KOPT-K1 (cell line): ENCODE measurements around the gene CPTP.

Experiments used
- H3K27ac ChIP-seq: fragments of 200-600 bp; sonication (generic); 2 replicates; pipeline ENCODE4 v1.5.1; 2016; ENCODE audit warnings: antibody characterized with exemption, mild to moderate bottlenecking, low read depth, low read length; ENCODE audit not compliant: poor library complexity, severe bottlenecking
- H3K36me3 ChIP-seq: fragments of 200-600 bp; sonication (generic); 2 replicates; pipeline ENCODE4 v1.5.1; 2017; ENCODE audit warnings: antibody characterized with exemption, mild to moderate bottlenecking, low read length, moderate library complexity; ENCODE audit not compliant: insufficient read depth
- H3K9me3 ChIP-seq: fragments of 200-600 bp; sonication (generic); 2 replicates; pipeline ENCODE4 v1.5.1; 2017; ENCODE audit warnings: antibody characterized with exemption, low read length, mild to moderate bottlenecking; ENCODE audit not compliant: insufficient read depth, poor library complexity, severe bottlenecking

CPTP gene

DNA sequence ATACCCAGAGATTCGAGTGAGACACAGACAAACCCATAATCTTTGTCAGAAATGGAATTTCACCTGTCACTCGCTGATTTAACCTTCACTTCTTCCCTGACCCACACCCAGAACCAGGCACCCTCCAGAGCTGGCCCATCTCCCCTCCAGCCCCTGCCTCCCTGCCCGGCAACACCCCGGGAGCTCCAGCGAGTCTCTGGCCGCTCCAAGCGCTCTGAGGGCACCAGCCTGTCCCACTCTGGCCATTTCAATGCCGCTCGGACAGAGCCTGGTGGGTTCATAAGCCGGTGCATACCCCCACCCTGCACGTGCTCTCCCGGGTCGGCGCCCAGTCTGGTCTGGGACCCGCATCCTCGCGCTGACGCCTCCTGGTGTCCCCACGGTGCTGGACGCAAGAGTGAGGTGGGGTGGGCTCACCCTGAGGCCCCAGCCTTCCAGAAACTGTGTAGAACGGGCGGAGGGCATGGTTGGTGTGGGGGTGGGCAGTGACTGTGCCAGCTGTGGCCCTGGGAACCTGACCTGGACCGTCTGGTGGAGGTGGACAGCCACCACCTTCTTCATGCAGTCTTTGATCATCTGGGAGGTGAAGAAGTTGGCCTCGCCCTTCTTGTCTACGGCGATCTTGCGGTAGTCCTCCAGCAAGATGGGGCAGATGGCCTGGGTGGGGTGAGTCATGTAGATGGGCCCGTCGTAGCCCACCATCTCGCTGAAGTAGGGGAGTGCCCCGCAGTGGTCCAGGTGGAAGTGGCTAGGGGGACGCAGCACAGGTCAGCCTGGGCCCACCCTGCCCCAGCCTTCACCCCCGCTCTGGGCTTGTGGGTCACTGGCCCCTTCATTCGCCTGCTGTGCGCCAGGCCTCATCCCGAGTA lies 5.6 kb upstream of the CPTP start:
- Histone ChIP-seq H3K9me3 (no peaks in the 10 kb centered on the region), H3K36me3 (peaks cover 73% of the 10 kb centered on the region), H3K27ac (no peak overlapping the region)

DNA sequence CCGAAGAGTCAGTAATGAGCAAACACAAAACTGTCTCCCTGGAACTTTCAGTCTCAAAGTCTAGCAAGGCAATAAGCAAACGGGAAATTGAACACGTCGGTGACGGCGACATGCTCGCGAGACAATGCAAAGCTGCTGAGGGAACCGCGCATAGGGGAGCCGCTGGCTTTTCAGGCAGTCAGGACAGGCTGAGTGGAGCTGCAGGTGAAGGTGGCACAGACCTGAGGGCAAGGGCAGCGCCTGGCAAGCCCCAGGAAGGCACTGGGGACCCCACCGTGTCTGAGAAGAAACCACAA lies 5.0 kb upstream of the CPTP start:
- Histone ChIP-seq H3K9me3 (no peaks in the 10 kb centered on the region), H3K27ac (no peak overlapping the region), H3K36me3 (peaks cover 68% of the 10 kb centered on the region)

DNA sequence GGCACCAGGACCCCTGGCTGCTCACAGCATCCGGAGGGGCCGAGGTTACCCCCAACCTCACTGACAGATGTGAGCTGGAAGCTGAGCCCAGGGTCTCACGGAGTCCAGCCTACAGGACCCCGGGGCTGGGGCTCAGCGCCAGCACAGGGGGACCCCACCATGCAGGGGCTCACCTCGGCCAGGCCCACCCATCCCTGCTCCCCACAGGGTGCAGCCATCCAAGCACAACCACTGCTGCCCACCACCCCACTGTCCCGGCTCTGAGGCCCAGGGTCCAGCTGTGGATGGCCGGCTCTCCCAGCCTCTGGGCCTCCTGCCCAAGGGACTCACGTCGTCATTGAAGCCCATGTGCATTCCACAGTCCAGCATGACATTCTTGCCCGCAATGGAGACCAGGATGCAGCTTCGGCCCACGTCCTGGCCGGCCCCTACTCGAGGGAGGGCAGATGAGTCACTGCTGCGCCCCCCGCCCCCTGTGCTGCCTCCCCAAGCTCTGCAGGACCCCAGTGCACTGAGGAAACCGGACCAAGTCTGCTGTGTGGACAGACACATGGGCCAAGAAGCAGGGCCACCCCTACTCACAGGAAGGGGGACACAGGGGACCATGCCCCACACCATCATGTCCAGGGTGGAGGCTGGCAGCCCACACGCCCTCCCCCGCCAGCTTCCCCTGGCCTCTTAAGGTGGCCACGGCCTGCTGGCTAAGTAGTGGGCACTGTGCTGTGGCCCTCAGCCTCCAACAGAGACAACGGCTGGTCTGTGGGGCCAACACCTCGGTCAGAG lies 3.7 kb upstream of the CPTP start:
- no peak overlapping the region for H3K27ac ChIP-seq
- peaks cover 58% of the 10 kb centered on the region for H3K36me3 ChIP-seq
- H3K9me3 ChIP-seq, result no peaks in the 10 kb centered on the region

DNA sequence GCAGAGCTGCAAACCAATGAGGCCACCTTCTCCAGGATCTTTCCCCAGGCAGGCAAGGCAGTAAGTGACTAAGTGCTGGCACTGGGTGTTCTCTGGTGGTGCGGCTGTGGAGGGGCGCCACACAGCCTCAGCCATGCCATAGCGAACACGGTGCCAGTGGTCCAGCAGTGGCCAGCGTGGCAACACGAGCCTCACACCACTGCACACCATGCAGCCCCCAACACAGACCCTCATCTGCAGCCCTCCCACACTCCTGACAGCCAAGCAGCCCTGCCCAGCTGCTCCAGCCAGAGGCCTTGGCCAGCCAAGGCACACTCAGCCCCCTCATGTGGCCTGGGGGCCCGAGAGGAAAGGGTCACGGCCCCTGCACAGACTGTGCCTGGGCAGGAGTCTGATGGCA lies 3.1 kb upstream of the CPTP start:
- Histone ChIP-seq H3K9me3 (no peaks in the 10 kb centered on the region), H3K27ac (no peak overlapping the region), H3K36me3 (peaks cover 52% of the 10 kb centered on the region)

DNA sequence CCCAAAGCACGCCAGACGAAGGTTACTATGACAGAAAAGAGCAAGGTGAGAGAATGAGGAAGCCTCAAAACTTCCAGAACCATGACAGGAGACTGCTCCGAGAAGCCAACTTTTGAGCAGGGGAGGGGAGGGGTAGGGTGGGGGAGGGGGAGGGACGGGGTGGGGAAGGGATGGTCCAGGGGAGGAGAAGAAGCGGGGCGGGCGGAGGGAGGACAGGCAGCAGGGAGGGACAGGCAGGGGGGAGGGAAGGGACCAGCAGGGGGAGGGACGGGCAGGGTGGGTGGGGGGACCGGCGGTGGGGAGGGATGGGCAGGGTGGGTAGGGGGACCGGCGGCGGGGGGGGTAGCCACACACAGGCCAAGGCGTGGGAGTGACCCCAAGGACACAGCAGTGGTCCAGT lies 2.2 kb upstream of the CPTP start:
- peaks cover 45% of the 10 kb centered on the region for H3K36me3 ChIP-seq
- H3K27ac ChIP-seq, result no peak overlapping the region
- H3K9me3 ChIP-seq, result no peaks in the 10 kb centered on the region

DNA sequence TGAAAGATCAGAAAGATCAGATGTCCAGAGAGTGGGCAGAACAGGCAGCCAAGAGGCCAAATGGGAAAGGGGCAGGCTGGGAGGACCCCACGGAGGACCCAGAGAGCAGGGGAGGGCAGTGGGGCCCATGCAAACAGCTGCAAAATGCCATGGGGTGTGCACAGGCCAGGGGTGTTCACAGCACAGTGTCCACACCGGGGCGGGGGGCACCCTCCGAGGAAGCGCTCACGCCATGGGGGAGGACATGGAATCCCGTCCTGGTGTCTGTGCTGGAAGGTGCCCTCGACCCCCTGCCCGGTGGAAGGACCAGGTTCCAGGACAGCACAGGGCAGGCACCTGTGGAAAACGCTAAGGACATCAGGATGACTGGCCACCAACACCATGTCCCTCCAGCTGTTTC lies 1.6 kb upstream of the CPTP start:
- no peaks in the 10 kb centered on the region for H3K9me3 ChIP-seq
- peaks cover 40% of the 10 kb centered on the region for H3K36me3 ChIP-seq
- H3K27ac ChIP-seq, result no peak overlapping the region

DNA sequence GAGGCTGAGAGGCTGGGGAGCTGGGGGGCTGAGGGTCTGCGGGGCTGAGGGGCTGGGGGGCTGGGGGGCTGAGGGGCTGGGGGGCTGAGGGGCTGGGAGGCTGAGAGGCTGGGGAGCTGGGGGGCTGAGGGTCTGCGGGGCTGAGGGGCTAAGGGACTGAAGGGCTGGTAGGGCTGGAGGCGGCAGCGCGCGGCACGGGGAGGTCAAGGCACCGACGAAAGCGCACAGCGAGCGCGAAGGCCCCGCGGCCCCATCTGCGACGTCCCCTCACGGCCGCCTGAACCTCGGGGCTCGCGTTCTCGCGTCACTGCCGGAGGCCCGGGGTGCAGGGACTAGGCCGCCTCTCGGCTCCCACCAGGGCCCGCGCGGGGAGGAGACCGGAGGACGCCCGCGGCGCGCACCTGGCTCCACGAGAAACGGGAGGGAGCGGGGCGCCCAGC lies 498 bp upstream of the CPTP start:
- H3K36me3 ChIP-seq, result peaks cover 28% of the 10 kb centered on the region

DNA sequence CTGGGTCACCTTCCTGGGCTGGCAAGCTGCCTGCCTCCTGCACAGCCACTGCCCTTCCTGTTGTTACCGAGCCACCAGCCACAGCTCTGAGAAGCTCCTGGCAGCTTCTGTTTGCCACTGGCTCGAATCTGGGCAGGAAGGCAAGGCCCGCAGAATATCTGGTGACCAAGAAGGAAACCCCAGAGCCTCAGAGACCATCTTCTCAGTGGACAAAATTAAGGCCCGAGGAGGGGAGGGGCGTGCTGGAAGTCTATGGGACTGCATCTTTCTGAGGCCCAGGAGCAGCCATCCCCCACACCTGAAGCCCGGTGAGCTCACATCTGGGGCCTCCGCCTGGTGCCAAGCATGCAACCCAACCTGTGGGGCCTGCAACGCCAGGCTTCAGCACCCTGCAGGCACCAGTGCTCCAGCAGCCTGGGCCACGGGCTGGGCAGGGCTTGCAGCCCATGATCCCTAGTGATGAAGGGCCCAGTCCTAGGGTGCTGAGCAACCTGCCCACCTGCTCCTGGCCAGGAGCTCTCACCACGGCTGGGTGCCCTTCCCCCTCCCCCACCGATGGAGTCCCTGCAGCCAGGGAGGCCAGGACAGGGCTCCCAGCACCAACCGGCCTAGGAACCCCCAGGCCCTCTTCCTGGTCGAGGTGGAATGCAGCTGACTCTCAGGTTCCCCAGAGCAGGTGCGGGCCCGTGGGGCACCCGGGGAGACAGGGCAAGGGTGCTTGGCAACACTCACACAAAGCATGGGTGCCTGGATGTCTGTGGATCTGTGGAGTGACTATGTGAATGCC lies 879 bp downstream of the CPTP start:
- Histone ChIP-seq H3K9me3 (peaks cover 4% of the 10 kb centered on the region), H3K36me3 (peaks cover 14% of the 10 kb centered on the region), H3K27ac (peak overlapping the region; percentile 74)

More for the DNA sequence above, 498 bp upstream of the CPTP start:
- Histone ChIP-seq H3K9me3 (no peaks in the 10 kb centered on the region), H3K27ac (peak overlapping the region; percentile 74)

DNA sequence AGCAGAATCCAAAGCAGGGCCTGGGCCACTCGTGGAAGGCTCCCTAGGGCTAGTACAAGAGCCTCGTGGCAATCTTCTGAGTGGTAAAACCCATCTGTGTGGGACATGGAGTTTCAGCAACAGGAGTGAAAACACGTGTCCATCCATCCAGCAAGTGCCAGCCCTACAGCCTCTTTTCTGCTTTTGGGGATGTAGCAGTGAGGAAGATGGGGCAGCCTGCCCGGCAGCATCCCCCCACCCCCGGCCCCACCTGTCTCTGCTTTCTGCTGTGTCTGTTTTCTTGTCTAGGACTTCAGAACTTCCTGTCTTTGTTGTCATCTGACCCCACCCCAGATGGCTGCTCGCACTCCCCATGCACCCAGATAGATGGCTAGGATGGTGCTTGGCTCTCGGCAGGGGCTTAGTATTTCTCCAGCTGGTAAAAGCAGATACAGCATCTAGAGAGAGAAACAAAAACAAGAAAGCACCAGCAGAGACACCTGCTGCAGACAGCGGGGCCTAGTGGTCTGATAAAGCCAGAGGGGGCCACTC lies 1.5 kb downstream of the CPTP start:
- H3K27ac ChIP-seq, result peak overlapping the region; percentile 74
- peaks cover 4% of the 10 kb centered on the region for H3K9me3 ChIP-seq
- peaks cover 8% of the 10 kb centered on the region for H3K36me3 ChIP-seq

DNA sequence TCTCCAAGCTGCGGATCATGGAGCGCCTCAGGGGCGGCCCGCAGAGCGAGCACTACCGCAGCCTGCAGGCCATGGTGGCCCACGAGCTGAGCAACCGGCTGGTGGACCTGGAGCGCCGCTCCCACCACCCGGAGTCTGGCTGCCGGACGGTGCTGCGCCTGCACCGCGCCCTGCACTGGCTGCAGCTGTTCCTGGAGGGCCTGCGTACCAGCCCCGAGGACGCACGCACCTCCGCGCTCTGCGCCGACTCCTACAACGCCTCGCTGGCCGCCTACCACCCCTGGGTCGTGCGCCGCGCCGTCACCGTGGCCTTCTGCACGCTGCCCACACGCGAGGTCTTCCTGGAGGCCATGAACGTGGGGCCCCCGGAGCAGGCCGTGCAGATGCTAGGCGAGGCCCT lies 2.7 kb downstream of the CPTP start:
- Histone ChIP-seq H3K36me3 (no peaks in the 10 kb centered on the region; the same call in 1 of the 2 replicates), H3K27ac (no peak overlapping the region), H3K9me3 (peaks cover 4% of the 10 kb centered on the region)

DNA sequence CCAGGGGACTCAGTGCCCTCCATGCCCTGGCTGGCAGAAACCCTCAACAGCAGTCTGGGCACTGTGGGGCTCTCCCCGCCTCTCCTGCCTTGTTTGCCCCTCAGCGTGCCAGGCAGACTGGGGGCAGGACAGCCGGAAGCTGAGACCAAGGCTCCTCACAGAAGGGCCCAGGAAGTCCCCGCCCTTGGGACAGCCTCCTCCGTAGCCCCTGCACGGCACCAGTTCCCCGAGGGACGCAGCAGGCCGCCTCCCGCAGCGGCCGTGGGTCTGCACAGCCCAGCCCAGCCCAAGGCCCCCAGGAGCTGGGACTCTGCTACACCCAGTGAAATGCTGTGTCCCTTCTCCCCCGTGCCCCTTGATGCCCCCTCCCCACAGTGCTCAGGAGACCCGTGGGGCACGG lies 3.7 kb downstream of the CPTP start:
- H3K36me3 ChIP-seq, result no peaks in the 10 kb centered on the region; the same call in 1 of the 2 replicates
- H3K9me3 ChIP-seq, result peaks cover 4% of the 10 kb centered on the region
- no peak overlapping the region for H3K27ac ChIP-seq

DNA sequence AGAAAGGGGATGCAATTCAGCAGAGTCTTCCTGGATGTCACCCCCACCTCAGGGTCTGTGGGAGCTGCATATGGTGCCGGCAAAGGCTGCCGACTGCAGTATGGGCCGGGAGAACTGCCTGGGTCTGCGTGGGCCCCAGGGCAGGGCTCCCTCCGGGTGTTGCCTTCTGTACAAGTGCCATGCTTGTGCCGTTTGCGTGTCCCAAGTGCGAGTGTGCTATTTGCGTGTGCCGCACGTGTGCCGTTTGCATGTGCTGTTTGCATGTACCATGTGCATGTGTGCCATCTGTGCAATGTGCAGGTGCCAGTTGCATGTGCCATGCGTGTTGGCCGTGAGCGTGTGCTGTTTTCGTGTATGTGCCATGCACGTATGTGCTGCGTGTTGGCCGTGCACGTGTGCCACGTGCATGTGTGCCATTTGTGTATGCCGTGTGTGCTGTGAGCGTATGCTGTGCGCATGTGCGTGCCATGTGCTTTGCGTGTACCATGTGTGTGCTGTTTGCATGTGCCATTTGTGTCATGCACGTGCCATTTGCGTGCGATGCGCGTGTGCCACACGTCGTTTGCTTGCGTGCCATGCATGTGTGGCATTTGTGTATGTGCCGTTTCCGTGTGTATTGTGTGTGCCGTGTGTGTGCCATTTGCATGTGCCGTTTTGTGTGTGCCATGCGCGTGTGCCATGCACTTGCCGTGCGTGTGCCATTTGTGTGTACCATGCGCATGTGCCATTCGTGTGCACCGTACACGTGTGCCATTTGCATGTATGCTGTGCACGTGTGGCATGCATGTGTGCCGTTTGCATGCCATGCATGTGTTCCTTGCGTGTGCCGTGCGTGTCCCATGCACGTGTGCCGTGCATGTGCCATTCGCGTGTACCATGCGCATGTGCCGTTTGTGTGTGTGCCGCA lies 5.0 kb downstream of the CPTP start:
- Histone ChIP-seq H3K36me3 (no peaks in the 10 kb centered on the region), H3K27ac (no peak overlapping the region), H3K9me3 (peaks cover 4% of the 10 kb centered on the region)

DNA sequence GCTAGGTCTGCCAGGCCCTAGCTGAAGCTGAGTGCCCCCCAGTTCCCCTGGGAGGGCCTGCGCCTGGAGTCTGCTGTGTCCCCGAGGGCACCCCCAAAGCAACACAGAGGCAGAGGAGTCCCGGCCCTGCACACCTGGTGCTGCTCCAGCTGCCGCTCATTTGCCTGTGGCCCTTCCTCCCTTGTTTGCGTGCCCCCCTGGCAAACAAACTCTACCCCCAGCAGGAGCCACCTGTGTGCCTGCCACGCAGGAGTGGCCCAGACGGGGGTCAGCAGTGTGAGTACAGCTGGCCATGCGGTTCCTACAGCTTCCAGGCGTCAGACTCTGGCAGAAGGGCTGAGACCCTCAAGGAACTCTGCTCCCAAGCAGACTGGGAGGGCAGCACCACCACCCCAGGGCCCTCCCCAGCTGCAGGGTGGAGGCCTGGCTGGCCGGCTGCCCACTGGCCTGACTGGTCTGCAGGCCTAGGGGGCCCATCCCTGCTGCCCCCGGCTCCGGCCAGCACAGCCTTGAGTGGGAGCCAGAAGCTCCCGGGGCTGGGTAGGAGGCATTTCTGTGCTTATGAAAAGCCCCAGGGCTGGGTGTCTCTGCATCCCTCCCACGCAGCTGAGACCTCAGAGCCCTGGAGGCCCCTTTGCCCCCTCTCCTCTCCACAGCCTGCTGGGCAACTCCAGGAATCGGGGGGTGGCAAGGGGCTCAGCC lies 5.9 kb downstream of the CPTP start:
- Histone ChIP-seq H3K36me3 (no peaks in the 10 kb centered on the region), H3K9me3 (peaks cover 4% of the 10 kb centered on the region), H3K27ac (no peak overlapping the region)
